SU-DHL-6 (cell line): ENCODE data around the gene DLG2.

Experiments used
- CTCF ChIP-seq: fragments of 200-600 bp; sonication (generic); IDR thresholded peaks from one replicate; pipeline ENCODE4 v1.5.1; 2017; ENCODE audit warnings: antibody characterized with exemption, mild to moderate bottlenecking, low read length, moderate library complexity; ENCODE audit not compliant: insufficient read depth, poor library complexity, severe bottlenecking
- EZH2phosphoT487 ChIP-seq: fragments of 200-600 bp; sonication (generic), shearing (Covaris generic); conservative IDR thresholded peaks from 2 replicates; pipeline ENCODE4 v1.6.1; 2018; ENCODE audit warnings: mild to moderate bottlenecking, antibody characterized with exemption, low read length, moderate library complexity, mixed read lengths

GRCh38 chr11:83816572-83817187, 1810.5 kb downstream of the DLG2 start:
- peak; percentile 54 for TF ChIP-seq CTCF
- TF ChIP-seq EZH2phosphoT487, result no peak
